Endothelial cell of umbilical vein (primary cell): ENCODE results near the gene GHRH. TPM values are rescaled to one million over a fixed set of nuclear protein-coding genes. Genes with fewer than 3 reads are reported as not detected.

Experiments
- BruUV-seq: library from RNA; stranded (reverse); fragments of 400-500 nt; replicated peaks from 2 replicates; lab custom pipeline; 2021; lab: Mats Ljungman, UMichigan
- CTCF ChIA-PET: fragments of 300-600, 350-600 bp; sonication (Branson Sonifier 250); formaldehyde crosslinking; loops from one replicate; lab custom pipeline; 2021; ENCODE audit warnings: antibody characterized with exemption, inconsistent platforms; lab: Charles Lee
- POLR2A ChIA-PET: fragments of 300-600, 350-600 bp; sonication (Branson Sonifier 250); formaldehyde crosslinking; loops from one replicate; lab custom pipeline; 2021; ENCODE audit warnings: antibody characterized with exemption, inconsistent platforms; lab: Charles Lee
- DNase-seq: peaks from one replicate; pipeline ENCODE4 v3.0.0-alpha.2; 2011; ENCODE audit warnings: low read depth, low spot score
- FAIRE-seq: peaks from 2 replicates; lab custom pipeline; 2011; peaks lifted over from hg19 to GRCh38; lab: Jason Lieb, UNC
- H2AFZ ChIP-seq: 2 replicates; pipeline ENCODE4 v1.6.0; 2012; ENCODE audit warnings: low read depth, low read length, control low read depth, inconsistent platforms
- H3K27ac ChIP-seq: 2 replicates; pipeline ENCODE4 v1.5.1; 2011; ENCODE audit warnings: low read depth, mild to moderate bottlenecking, control low read depth, low read length, moderate library complexity; ENCODE audit not compliant: insufficient read depth
- H3K27me3 ChIP-seq, 2 experiments: 2 replicates each; pipeline versions ENCODE4 v1.6.0 to v1.6.1; 2011; ENCODE audit warnings: low read length in 2 of 2, mixed read lengths in 1 of 2; ENCODE audit not compliant: control insufficient read depth in 2 of 2, insufficient read depth in 2 of 2
- H3K36me3 ChIP-seq, 2 experiments: 2 replicates in 1 of 2; 3 replicates in 1 of 2; pipeline ENCODE4 v1.5.1; 2011; ENCODE audit warnings: low read length in 2 of 2, mild to moderate bottlenecking in 1 of 2, moderate library complexity in 1 of 2; ENCODE audit not compliant: control insufficient read depth in 2 of 2, insufficient read depth in 2 of 2; ENCODE audit errors: extremely low read depth in 1 of 2
- H3K4me1 ChIP-seq: 3 replicates; pipeline ENCODE4 v1.5.1; 2011; ENCODE audit warnings: mild to moderate bottlenecking, low read length; ENCODE audit not compliant: control insufficient read depth, insufficient read depth; ENCODE audit errors: extremely low read depth
- H3K4me2 ChIP-seq: 2 replicates; pipeline ENCODE4 v1.6.1; 2011; ENCODE audit warnings: low read length, control low read depth, mixed read lengths; ENCODE audit not compliant: insufficient read depth
- H3K4me3 ChIP-seq, 3 experiments: fragments of 200-600 bp in 1 of 3; sonication (generic), shearing (Covaris generic) in 1 of 3; replicated peaks in 1 of 3; 2 replicates each; pipeline ENCODE4 v1.5.1; 2011 to 2016; ENCODE audit warnings: control low read depth in 3 of 3, low read length in 3 of 3, mild to moderate bottlenecking in 2 of 3, inconsistent platforms in 1 of 3, low read depth in 1 of 3, moderate library complexity in 1 of 3; ENCODE audit not compliant: insufficient read depth in 1 of 3
- H3K79me2 ChIP-seq: 2 replicates; pipeline ENCODE4 v1.6.0; 2012; ENCODE audit warnings: low read length, inconsistent platforms; ENCODE audit not compliant: control insufficient read depth, insufficient read depth
- H3K9ac ChIP-seq: replicated peaks from 2 replicates; pipeline ENCODE3; 2011; ENCODE audit warnings: low read length, control low read depth; ENCODE audit not compliant: insufficient read depth; ENCODE audit errors: extremely low read depth
- H3K9me1 ChIP-seq: replicated peaks from 3 replicates; pipeline ENCODE4 v1.6.0; 2011; ENCODE audit warnings: mild to moderate bottlenecking, low read length; ENCODE audit not compliant: control insufficient read depth, insufficient read depth; ENCODE audit errors: extremely low read depth
- H3K9me3 ChIP-seq: replicated peaks from 2 replicates; pipeline ENCODE4 v1.5.1; 2012; ENCODE audit warnings: low read length, inconsistent platforms; ENCODE audit not compliant: control insufficient read depth, insufficient read depth
- H4K20me1 ChIP-seq: replicated peaks from 2 replicates; pipeline ENCODE3; 2011; ENCODE audit warnings: mild to moderate bottlenecking, low read length; ENCODE audit not compliant: control insufficient read depth, insufficient read depth; ENCODE audit errors: extremely low read depth
- CTCF ChIP-seq, 2 donors: IDR thresholded peaks; 1 replicate in 1 of 2; 2 replicates in 1 of 2; pipeline ENCODE4 v1.5.1; 2011; ENCODE audit warnings: low read length in 2 of 2, mild to moderate bottlenecking in 2 of 2, moderate library complexity in 2 of 2, control low read depth in 1 of 2, inconsistent platforms in 1 of 2, low read depth in 1 of 2; ENCODE audit not compliant: insufficient read depth in 1 of 2; ENCODE audit errors: extremely low read depth in 1 of 2
- EZH2 ChIP-seq: IDR thresholded peaks from 2 replicates; pipeline ENCODE4 v1.6.1; 2012; ENCODE audit warnings: borderline replicate concordance, low read depth, mild to moderate bottlenecking, moderate library complexity, low read length, inconsistent platforms; ENCODE audit not compliant: severe bottlenecking
- FOS ChIP-seq: IDR thresholded peaks from 2 replicates; pipeline ENCODE4 v1.6.1; 2011; ENCODE audit warnings: mild to moderate bottlenecking, low read length, moderate library complexity, borderline replicate concordance; ENCODE audit not compliant: insufficient read depth
- GATA2 ChIP-seq: IDR thresholded peaks from 2 replicates; pipeline ENCODE4 v1.7.0; 2011; ENCODE audit warnings: low read depth, mild to moderate bottlenecking, moderate library complexity, mixed read lengths, low read length; ENCODE audit not compliant: insufficient read length, insufficient read depth
- JUN ChIP-seq: IDR thresholded peaks from 2 replicates; pipeline ENCODE4 v1.6.1; 2011; ENCODE audit warnings: borderline replicate concordance, low read depth; ENCODE audit not compliant: insufficient read length, insufficient read depth
- MAX ChIP-seq: IDR thresholded peaks from 2 replicates; pipeline ENCODE4 v1.6.1; 2011; ENCODE audit not compliant: insufficient read depth, insufficient read length
- MYC ChIP-seq: IDR thresholded peaks from one replicate; pipeline ENCODE4 v1.6.1; 2011; ENCODE audit warnings: mild to moderate bottlenecking, low read depth, low read length
- POLR2A ChIP-seq: IDR thresholded peaks from 2 replicates; pipeline ENCODE4 v1.6.1; 2012; ENCODE audit warnings: low read depth, mild to moderate bottlenecking, control low read depth, low read length
- POLR2AphosphoS5 ChIP-seq: IDR thresholded peaks from 2 replicates; pipeline ENCODE4 v1.6.1; 2012; ENCODE audit warnings: low read depth, mild to moderate bottlenecking, control low read depth, low read length, moderate library complexity; ENCODE audit not compliant: insufficient read depth
- dilution Hi-C: fragments of 300-500 bp; cut with MboI; formaldehyde crosslinking; loops from one replicate; pipeline ENCODE4 v1.15.0; 2019; ENCODE audit warnings: low sequenced_read_pairs; ENCODE audit not compliant: extremely low pct_ligation_motif_present
- intact Hi-C: fragments of 100-400 bp; cut with micrococcal nuclease; formaldehyde crosslinking; loops from one replicate; pipeline ENCODE4 v1.10.0; 2022
- polyA plus RNA-seq, 4 experiments: library from polyadenylated mRNA; depleted of rRNA in 3 of 4; stranded (reverse) in 3 of 4; unstranded in 1 of 4; fragments of >200 nt; gene quantifications; 2 replicates each; pipeline versions ENCODE4 v1.2.1 to v1.2.3, GENCODE V29; 2011 to 2012; ENCODE audit warnings: missing spikeins in 1 of 4
- total RNA-seq: library from RNA; stranded (reverse); gene quantifications from 2 replicates; pipeline ENCODE4 v1.2.3, GENCODE V29; 2021

The GHRH gene
- total and polyA plus RNA-seq, 2 donors (not counting 3 experiments of a cell fraction or from before 2014, with no cell fraction given): not detected

GRCh38 chr20:37299718-37300528 lies 38.3 kb upstream of the GHRH start:
- no TSS peak for BruUV-seq
- Histone ChIP-seq H3K79me2 (peaks cover 40% of the 10 kb centered on the region), H4K20me1 (peaks cover 2% of the 10 kb centered on the region), H2AFZ (no peak overlapping the region), H3K36me3 (peaks cover 3 to 12% of the 10 kb centered on the region in 2 experiments), H3K27ac (no peak overlapping the region), H3K4me3 (no peak overlapping the region), H3K4me2 (no peak overlapping the region), H3K4me1 (peaks cover 30% of the 10 kb centered on the region), H3K9ac (no peak overlapping the region), H3K27me3 (no peaks in the 10 kb centered on the region), H3K9me1 (no peaks in the 10 kb centered on the region), H3K9me3 (no peaks in the 10 kb centered on the region)
- ChIA-PET CTCF (interaction anchor here (1.2 kb wide), 1 partner anchor 23 kb away, joined by 4 read pairs; no protein-coding TSS in a partner anchor), POLR2A (no interaction called here)
- TF ChIP-seq GATA2 (no peak), CTCF (IDR thresholded peaks at IDR 0.05; ENCODE audit: extremely low read depth in 1 of 2, insufficient read depth in 1 of 2, low read depth in 1 of 2, low read length in 2 of 2) (no peak), JUN (no peak), POLR2A (no peak), MAX (no peak), EZH2 (no peak), POLR2AphosphoS5 (no peak), MYC (no peak), FOS (no peak)
- FAIRE-seq (no peak), DNase-seq (no peak)
- dilution Hi-C loops: no loop called here
- intact Hi-C loops: loop anchor here (5.0 kb wide), 1 partner anchor 47 kb away; the partner anchor contains the start of gene SRC
